GM21390 (cell line): ENCODE data around the gene RPL27A.
"Not testable (repeated sequence)": the region's sequence is repeated elsewhere in the genome, so short reads cannot be mapped to it uniquely, and the experiment has no call there.

Experiments
- ATAC-seq: cut with Tn5 transposase; IDR thresholded peaks from one replicate; pipeline ENCODE4 v1.9.1; 2021; ENCODE audit not compliant: unreplicated experiment

The RPL27A gene

GRCh38 chr11:8682303-8683114 lies at the start of gene RPL27A, which contains the start of gene TRIM66:
TSS of gene RPL27A (plus strand) at chr11:8682792. CDS start at chr11:8682814, 22 bp downstream.
TSS of gene TRIM66 (minus strand) at chr11:8682665. CDS start at chr11:8672274, 10,391 bp downstream.
- peak; percentile 93 for ATAC-seq

DNA sequence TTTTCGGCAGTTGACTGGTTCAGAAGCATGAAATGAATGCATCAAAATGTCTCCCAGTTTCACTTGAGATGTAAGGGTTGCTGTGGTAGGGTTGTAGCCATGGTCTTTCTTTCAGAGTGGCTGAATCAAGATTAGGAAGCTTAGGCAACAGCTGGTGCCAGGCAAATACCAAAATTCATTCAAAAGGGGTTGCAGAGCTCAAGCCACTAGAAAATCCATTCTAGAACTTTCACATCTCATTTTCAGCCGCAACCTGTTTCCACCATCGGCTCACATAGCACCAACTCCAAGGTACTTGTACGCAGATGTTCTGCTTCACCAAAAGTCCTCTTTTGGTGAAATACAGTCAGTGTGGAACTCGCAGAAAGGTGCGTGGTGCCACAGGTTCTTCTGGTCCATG lies 48.1 kb upstream of the RPL27A start:
- ATAC-seq = no peak

DNA sequence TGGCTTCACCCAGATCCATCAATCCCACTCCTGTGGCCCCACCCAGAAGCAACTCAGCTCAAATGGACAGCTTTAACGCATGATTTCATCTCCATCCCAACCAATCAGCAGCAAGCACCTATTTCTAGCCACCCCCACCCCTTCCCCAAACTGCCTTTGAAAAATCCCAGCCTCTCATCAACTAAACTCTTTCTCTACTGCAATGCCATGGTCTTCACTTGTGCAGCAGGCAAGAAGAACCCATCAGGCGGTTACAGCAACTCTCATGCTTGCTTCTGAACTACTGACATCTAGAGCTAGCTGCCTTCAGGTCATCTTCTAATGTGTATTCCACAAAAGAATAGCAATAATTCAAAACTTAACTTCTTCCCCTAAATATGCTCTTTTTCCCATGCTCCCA lies 46.5 kb upstream of the RPL27A start:
- no peak for ATAC-seq

GRCh38 chr11:8638300-8638699 lies 44.3 kb upstream of the RPL27A start:
- ATAC-seq = no peak

- ATAC-seq = no peak
These were observed 42.9 kb upstream of the RPL27A start for GRCh38 chr11:8639655-8640054.

- ATAC-seq = no peak
These were observed 42.2 kb upstream of the RPL27A start for GRCh38 chr11:8640267-8640906.

DNA sequence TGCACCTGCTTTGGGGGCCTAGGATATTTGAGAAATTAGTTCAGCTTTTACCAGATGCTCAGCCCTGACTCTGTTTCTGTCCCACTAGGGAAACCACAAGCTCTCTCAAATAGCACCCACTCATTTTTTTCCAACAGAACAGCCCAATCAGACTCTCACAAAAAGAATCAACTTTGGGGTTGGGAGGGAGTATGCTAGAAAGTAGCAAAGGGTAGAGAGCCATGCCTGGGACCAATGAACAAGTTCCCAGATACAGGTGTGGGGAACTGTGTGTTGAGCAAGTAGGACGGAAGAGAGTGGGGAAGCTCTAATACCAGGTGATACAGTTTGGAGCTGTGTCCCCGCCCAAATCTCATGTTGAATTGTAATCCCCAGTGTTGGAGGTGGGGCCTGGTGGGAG lies 41.3 kb upstream of the RPL27A start:
- no peak for ATAC-seq

- no peak for ATAC-seq
These were observed 40.3 kb upstream of the RPL27A start for GRCh38 chr11:8642196-8642841.

DNA sequence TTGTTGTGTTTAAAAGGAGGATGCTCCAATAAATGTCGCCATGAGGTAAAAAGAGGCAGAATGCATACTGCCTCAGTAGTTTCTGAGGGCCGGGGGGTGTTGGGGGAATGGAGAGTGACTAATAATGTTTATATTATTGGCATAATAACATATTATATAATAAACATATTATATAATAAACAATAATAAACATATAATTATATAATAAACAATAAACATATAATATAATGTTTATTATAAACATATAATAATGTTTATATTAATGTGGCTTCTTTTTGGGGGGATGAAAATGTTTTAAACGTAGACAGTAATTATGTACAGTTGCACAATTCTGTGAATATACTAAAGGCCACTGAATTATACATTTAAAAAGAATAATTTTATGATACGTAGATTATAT lies 35.7 kb upstream of the RPL27A start:
- no peak for ATAC-seq

- no peak for ATAC-seq
These were observed 33.2 kb upstream of the RPL27A start for GRCh38 chr11:8649361-8649760.

DNA sequence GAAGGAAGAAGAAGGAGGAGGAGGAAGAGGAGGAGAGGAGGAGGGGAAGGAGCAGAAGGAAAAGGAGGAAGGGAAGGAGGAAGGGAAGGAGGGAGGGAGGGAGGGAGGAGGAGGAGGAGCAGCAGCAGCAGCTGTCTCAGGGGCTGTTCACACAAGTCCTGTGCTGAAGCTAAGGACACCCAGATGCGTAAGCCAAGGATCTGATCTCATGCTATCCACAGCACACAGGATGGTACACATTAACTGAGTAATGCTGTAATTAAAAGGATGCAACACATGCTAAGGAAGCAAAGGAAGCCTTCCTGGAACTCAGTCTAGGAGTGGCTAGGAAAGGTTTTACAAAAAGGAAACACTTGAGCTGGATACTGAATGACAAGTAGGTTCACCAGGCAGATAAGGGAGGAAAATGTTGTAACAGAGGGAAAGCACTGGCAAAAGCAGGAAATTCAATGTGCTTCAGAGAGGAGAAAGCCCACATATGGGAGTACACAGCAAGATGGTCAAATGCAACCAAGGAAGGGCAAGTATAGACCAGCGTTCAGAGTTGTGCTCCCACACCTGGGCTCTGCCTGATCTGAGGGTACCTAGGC lies 32.1 kb upstream of the RPL27A start:
- no peak for ATAC-seq

- no peak for ATAC-seq
These were observed 30.5 kb upstream of the RPL27A start for GRCh38 chr11:8652140-8652539.

DNA sequence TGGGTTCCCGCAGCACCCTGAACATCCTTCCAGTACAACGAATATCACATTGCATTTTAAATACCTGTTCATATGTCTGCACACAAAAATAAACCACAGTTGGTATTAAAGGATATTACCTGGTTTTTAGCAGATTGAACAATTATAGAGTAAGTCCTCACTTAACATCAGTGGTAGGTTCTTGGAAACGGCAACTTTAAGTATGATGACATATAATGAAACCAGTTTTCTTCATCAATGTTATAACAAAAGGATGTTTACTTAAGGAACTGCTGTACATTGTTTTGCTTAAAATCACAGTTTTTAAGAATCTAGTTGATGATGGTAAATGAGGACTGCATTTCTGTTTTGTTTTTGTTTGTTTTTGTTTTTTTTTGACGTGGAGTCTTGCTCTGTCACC lies 28.1 kb upstream of the RPL27A start:
- ATAC-seq = no peak

DNA sequence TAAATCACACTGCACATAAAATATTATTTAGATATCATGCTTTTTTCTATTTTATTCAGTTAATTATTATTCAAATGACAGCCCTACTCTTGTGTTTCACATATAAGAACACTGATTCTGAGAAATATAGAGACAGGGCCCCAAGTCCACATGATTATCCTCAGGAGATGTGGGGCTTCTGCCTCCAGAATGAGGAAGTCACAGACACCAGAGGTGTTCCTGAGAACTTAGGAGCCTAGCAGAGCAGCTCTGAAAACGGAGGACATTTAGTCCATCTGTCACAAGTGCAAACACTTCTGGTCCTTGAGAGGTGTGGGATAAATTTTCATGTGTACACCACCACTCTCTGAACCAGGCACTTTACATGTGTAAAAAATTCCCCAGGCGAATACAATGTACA lies 26.3 kb upstream of the RPL27A start:
- no peak for ATAC-seq

DNA sequence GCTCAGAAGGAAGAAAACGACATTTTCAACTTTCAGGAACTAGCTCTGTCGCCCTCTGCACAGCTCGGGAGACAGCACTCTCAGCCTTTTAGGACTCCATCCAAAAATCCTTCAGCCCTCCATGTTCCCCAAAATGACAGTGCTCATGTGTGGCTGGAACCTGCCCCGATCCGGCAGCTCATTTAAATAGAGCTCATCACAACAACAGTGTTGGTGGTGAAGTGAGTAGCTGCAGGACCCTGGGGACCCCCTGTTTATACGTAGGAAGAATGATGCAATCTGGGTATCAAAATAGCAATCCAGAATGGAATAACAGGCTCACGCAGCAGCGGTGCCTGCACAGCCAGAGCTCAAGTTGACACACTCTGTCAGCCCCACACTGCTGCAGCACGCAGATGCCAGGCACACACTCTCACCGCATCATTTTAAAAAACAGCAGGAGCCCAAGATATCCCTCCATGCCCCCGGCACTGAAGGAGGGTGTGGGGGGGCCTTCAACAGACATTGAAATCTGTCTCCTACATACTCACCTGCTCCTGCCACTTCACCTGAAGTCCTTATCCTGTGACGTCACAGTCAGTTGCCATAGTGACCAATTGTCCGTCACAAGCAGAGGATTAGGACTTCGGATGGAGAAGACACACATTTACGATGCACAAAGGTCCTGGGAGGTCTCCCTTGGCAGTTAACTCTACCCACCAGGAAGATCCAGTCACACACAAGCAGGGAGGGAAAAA lies 24.1 kb upstream of the RPL27A start:
- no peak for ATAC-seq

GRCh38 chr11:8661001-8661795 lies 21.4 kb upstream of the RPL27A start:
- no peak for ATAC-seq

GRCh38 chr11:8665222-8665621 lies 17.4 kb upstream of the RPL27A start:
- no peak for ATAC-seq

- ATAC-seq = not testable (repeated sequence)
These were observed 12.5 kb upstream of the RPL27A start for GRCh38 chr11:8670081-8670480.

DNA sequence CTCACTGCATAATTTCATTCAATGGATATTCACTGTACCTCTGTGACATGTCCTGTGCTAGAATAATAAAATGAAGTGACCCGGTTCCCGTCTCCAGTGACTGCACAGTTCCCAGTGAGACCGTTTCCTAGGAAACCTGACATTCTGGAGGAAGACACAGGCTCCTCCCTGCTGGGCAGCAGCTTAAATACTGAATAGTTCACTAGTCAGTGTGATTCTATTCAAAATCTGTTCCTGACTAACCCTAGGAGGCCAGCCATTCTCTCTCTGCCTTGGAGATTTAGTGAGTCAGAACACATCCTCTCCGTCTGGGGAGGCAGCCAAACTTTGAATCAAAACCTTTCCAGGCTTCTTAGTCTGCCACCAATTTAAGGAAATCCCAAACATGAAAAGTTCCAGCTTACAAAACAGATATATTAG lies 11.4 kb upstream of the RPL27A start:
- no peak for ATAC-seq

- no peak for ATAC-seq
These were observed 10.9 kb upstream of the RPL27A start for GRCh38 chr11:8671651-8672062.
